NOMO-1 treated with dmso at 0.1 percent for 144 hours (cell line): Measurements from ENCODE around the gene MEGF11.
A peak's percentile ranks its signal among the peaks of the same experiment; 100 is the strongest.

ENCODE experiments used
- DNase-seq: peaks from one replicate; lab custom pipeline; 2025; ENCODE audit not compliant: unreplicated experiment; lab: John Stamatoyannopoulos, UW

The MEGF11 gene

GRCh38 chr15:66253418-66254088, at the start of gene MEGF11:
Gene MEGF11 (minus strand): TSS chr15:66253750. CDS start chr15:66128403, 125,347 bp downstream.
- no peak for DNase-seq

GRCh38 chr15:66302489-66303278, 49.1 kb upstream of the MEGF11 start:
- no peak for DNase-seq

GRCh38 chr15:66298803-66299251, 45.3 kb upstream of the MEGF11 start:
- DNase-seq: no peak

GRCh38 chr15:66296186-66296585, 42.6 kb upstream of the MEGF11 start:
- no peak for DNase-seq

GRCh38 chr15:66294932-66295235, 41.3 kb upstream of the MEGF11 start:
- no peak for DNase-seq

GRCh38 chr15:66294157-66294931, 40.8 kb upstream of the MEGF11 start:
- DNase-seq: peak; percentile 33

- DNase-seq: peak; percentile 45
Observed at GRCh38 chr15:66293419-66294156, 40.0 kb upstream of the MEGF11 start, which contains the start of gene DIS3L. Gene DIS3L (plus strand): TSS chr15:66293568. CDS start chr15:66293597, 29 bp downstream.

- no peak for DNase-seq
Observed at GRCh38 chr15:66292571-66293418, 39.2 kb upstream of the MEGF11 start.

GRCh38 chr15:66291816-66292570, 38.4 kb upstream of the MEGF11 start:
- no peak for DNase-seq

GRCh38 chr15:66290518-66290917, 37.0 kb upstream of the MEGF11 start:
- no peak for DNase-seq

GRCh38 chr15:66290007-66290406, 36.5 kb upstream of the MEGF11 start:
- no peak for DNase-seq

GRCh38 chr15:66288551-66289185, 35.1 kb upstream of the MEGF11 start:
- DNase-seq: no peak

- no peak for DNase-seq
Observed at GRCh38 chr15:66288093-66288492, 34.5 kb upstream of the MEGF11 start.

GRCh38 chr15:66287461-66288057, 34.0 kb upstream of the MEGF11 start:
- DNase-seq: no peak

GRCh38 chr15:66285533-66286280, 32.2 kb upstream of the MEGF11 start:
- no peak for DNase-seq

GRCh38 chr15:66284271-66284670, 30.7 kb upstream of the MEGF11 start:
- DNase-seq: no peak

GRCh38 chr15:66278671-66279070, 25.1 kb upstream of the MEGF11 start:
- no peak for DNase-seq

GRCh38 chr15:66278056-66278455, 24.5 kb upstream of the MEGF11 start:
- DNase-seq: no peak
